Measurements from ENCODE around the gene RASSF4.

RASSF4 gene

GRCh38 chr10:44989597-44990301 is 30.1 kb downstream of the RASSF4 start:
- no peak for DNase-seq (ENCODE audit: low spot score)

- no peak for DNase-seq (ENCODE audit: low spot score)
Observed at GRCh38 chr10:44990302-44990655, 30.7 kb downstream of the RASSF4 start.

GRCh38 chr10:44990965-44991364 is 31.4 kb downstream of the RASSF4 start:
- no peak for DNase-seq (ENCODE audit: low spot score)

GRCh38 chr10:44991571-44991970 is 32.0 kb downstream of the RASSF4 start:
- no peak for DNase-seq (ENCODE audit: low spot score)

- no peak for DNase-seq (ENCODE audit: low spot score)
Observed at GRCh38 chr10:44992070-44992731, 32.6 kb downstream of the RASSF4 start.

GRCh38 chr10:44992732-44993225 is 33.2 kb downstream of the RASSF4 start:
- DNase-seq (ENCODE audit: low spot score), result no peak

GRCh38 chr10:44993226-44993921 is 33.8 kb downstream of the RASSF4 start:
- DNase-seq (ENCODE audit: low spot score), result no peak

- no peak for DNase-seq (ENCODE audit: low spot score)
Observed at GRCh38 chr10:44993922-44994751, 34.5 kb downstream of the RASSF4 start.

- DNase-seq (ENCODE audit: low spot score), result no peak
Observed at GRCh38 chr10:44994752-44995530, 35.3 kb downstream of the RASSF4 start.

- DNase-seq (ENCODE audit: low spot score), result no peak
Observed at GRCh38 chr10:44995581-44995913, 35.9 kb downstream of the RASSF4 start.

GRCh38 chr10:44995914-44996669 is 36.5 kb downstream of the RASSF4 start:
- no peak for DNase-seq (ENCODE audit: low spot score)

- DNase-seq (ENCODE audit: low spot score), result no peak
Observed at GRCh38 chr10:44997105-44997748, 37.6 kb downstream of the RASSF4 start.

GRCh38 chr10:44998146-44998631 is 38.6 kb downstream of the RASSF4 start:
- no peak for DNase-seq (ENCODE audit: low spot score)

- DNase-seq (ENCODE audit: low spot score), result no peak
Observed at GRCh38 chr10:45000138-45000751, 40.6 kb downstream of the RASSF4 start.

GRCh38 chr10:45000752-45001380 is 41.3 kb downstream of the RASSF4 start, which contains the start of gene ZNF22:
Gene ZNF22, plus strand, starts transcription at chr10:45000923. Its CDS starts 2,446 bp downstream, at chr10:45003369.
- DNase-seq (ENCODE audit: low spot score), result peak; percentile 77

- DNase-seq (ENCODE audit: low spot score), result peak; percentile 52
Observed at GRCh38 chr10:45001381-45002148, 42.0 kb downstream of the RASSF4 start.

GRCh38 chr10:45003432-45004000 is 43.9 kb downstream of the RASSF4 start:
- no peak for DNase-seq (ENCODE audit: low spot score)

GRCh38 chr10:45004661-45005060 is 45.1 kb downstream of the RASSF4 start:
- no peak for DNase-seq (ENCODE audit: low spot score)

Measured in CD4-positive, alpha-beta T cell treated with Interleukin-2 at 100 ng/mL for 4 hours (primary cell).